Endodermal cell (in vitro differentiated cells): Measurements from ENCODE around the gene DBNL. TPM values are rescaled to one million over a fixed set of nuclear protein-coding genes. Genes with fewer than 3 reads are reported as not detected.

Source experiments
- DNase-seq: peaks from one replicate; pipeline ENCODE4 v3.0.0-alpha.2; 2017
- H3K27ac ChIP-seq: 2 replicates; pipeline ENCODE4 v1.5.1; 2013; ENCODE audit warnings: mild to moderate bottlenecking, low read depth, low read length, moderate library complexity
- H3K27me3 ChIP-seq: 2 replicates; pipeline ENCODE4 v1.6.1; 2013; ENCODE audit warnings: mild to moderate bottlenecking, low read length, moderate library complexity; ENCODE audit not compliant: insufficient read depth, control insufficient read depth, poor library complexity, severe bottlenecking
- H3K36me3 ChIP-seq: 2 replicates; pipeline ENCODE4 v1.7.0; 2013; ENCODE audit warnings: mild to moderate bottlenecking, low read length, moderate library complexity; ENCODE audit not compliant: control insufficient read depth, insufficient read depth
- H3K4me1 ChIP-seq: one replicate; pipeline ENCODE4 v1.7.0; 2013; ENCODE audit warnings: low read length; ENCODE audit not compliant: control insufficient read depth, insufficient read depth
- H3K4me3 ChIP-seq: 2 replicates; pipeline ENCODE4 v1.5.1; 2013; ENCODE audit warnings: mild to moderate bottlenecking, low read length, moderate library complexity
- H3K9ac ChIP-seq: 2 replicates; pipeline ENCODE4 v1.6.1; 2013; ENCODE audit warnings: mild to moderate bottlenecking, low read length, moderate library complexity; ENCODE audit not compliant: poor library complexity, severe bottlenecking; ENCODE audit errors: extremely low read depth
- H3K9me3 ChIP-seq: 2 replicates; pipeline ENCODE4 v1.6.1; 2013; ENCODE audit warnings: mild to moderate bottlenecking, low read length, moderate library complexity; ENCODE audit not compliant: control insufficient read depth
- H3K27ac Mint-ChIP-seq: 2 replicates; pipeline ENCODE4 v1.8.0; 2020; ENCODE audit warnings: mixed read lengths
- H3K27me3 Mint-ChIP-seq: 2 replicates; pipeline ENCODE4 v1.8.0; 2021; ENCODE audit warnings: mild to moderate bottlenecking, mixed read lengths; ENCODE audit not compliant: insufficient read depth
- H3K36me3 Mint-ChIP-seq: 2 replicates; pipeline ENCODE4 v1.8.0; 2020; ENCODE audit warnings: low read depth, mixed read lengths
- H3K4me1 Mint-ChIP-seq: 2 replicates; pipeline ENCODE4 v1.8.0; 2020; ENCODE audit warnings: mixed read lengths
- H3K4me3 Mint-ChIP-seq: 2 replicates; pipeline ENCODE4 v1.8.0; 2020; ENCODE audit warnings: mild to moderate bottlenecking, moderate library complexity, mixed read lengths
- H3K9me3 Mint-ChIP-seq: 2 replicates; pipeline ENCODE4 v1.8.0; 2020; ENCODE audit warnings: mild to moderate bottlenecking, mixed read lengths
- CTCF ChIP-seq: fragments of 200-600 bp; sonication (generic); conservative IDR thresholded peaks from 2 replicates; pipeline ENCODE4 v1.5.0; 2021; ENCODE audit warnings: antibody characterized with exemption, mild to moderate bottlenecking
- WGBS, 2 experiments: methylation state at CpG; one replicate each; pipeline versions ENCODE4 v1.1.5 to v1.1.7; 2013; ENCODE audit warnings: missing lambda C conversion rate in 2 of 2, mixed read lengths in 1 of 2; ENCODE audit not compliant: insufficient coverage in 1 of 2, insufficient read length in 1 of 2; 5-methylcytosine and 5-hydroxymethylcytosine counted together
- total RNA-seq, 2 donors: library from RNA; stranded (reverse); fragmentation: NEBNext Ultra II Directional in 1 of 2; extraction: Animal tissue kit (Norgen Biotek cat#: 25700) in 1 of 2; gene quantifications; 2 replicates in 1 of 2; 3 replicates in 1 of 2; pipeline ENCODE4 v1.2.1, GENCODE V29; 2021

DBNL gene
- total RNA-seq, 2 donors from 2014 or later, result 47.0 to 50.9 TPM

- Histone ChIP-seq H3K27ac (no peak overlapping the region), H3K9ac (no peak overlapping the region), H3K4me3 (no peak overlapping the region), H3K36me3 (no peaks in the 10 kb centered on the region), H3K9me3 (no peaks in the 10 kb centered on the region), H3K4me1 (no peaks in the 10 kb centered on the region), H3K27me3 (peaks cover 5% of the 10 kb centered on the region)
- WGBS, 2 experiments, result 93 to 95% methylated on average over 13 to 21 of the region's 21 CpGs
- Mint-ChIP-seq H3K9me3 (no peaks in the 10 kb centered on the region), H3K27me3 (peaks cover 10% of the 10 kb centered on the region), H3K4me3 (no peak overlapping the region), H3K4me1 (peaks cover 8% of the 10 kb centered on the region), H3K27ac (no peak overlapping the region), H3K36me3 (peaks cover 17% of the 10 kb centered on the region)
- TF ChIP-seq CTCF, result no peak
- DNase-seq, result no peak
Measured at GRCh38 chr7:44107961-44108767, 63.7 kb downstream of the DBNL start.

GRCh38 chr7:44108768-44109750 lies 64.6 kb downstream of the DBNL start:
- Mint-ChIP-seq H3K4me1 (peaks cover 8% of the 10 kb centered on the region), H3K36me3 (peaks cover 25% of the 10 kb centered on the region), H3K27ac (no peak overlapping the region), H3K9me3 (no peaks in the 10 kb centered on the region), H3K27me3 (peaks cover 8% of the 10 kb centered on the region), H3K4me3 (no peak overlapping the region)
- no peak for DNase-seq
- Histone ChIP-seq H3K4me1 (no peaks in the 10 kb centered on the region), H3K27ac (no peak overlapping the region), H3K27me3 (no peaks in the 10 kb centered on the region), H3K9ac (no peak overlapping the region), H3K9me3 (no peaks in the 10 kb centered on the region), H3K36me3 (no peaks in the 10 kb centered on the region), H3K4me3 (no peak overlapping the region)
- 88 to 89% methylated on average over 5 to 21 of the region's 21 CpGs for WGBS, 2 experiments
- peak; percentile 53 for TF ChIP-seq CTCF

GRCh38 chr7:44109991-44110390 lies 65.5 kb downstream of the DBNL start:
- WGBS, 2 experiments, result 93 to 96% methylated on average over 15 to 18 of the region's 18 CpGs
- Histone ChIP-seq H3K9ac (no peak overlapping the region), H3K27ac (no peak overlapping the region), H3K9me3 (no peaks in the 10 kb centered on the region), H3K4me1 (no peaks in the 10 kb centered on the region), H3K4me3 (no peak overlapping the region), H3K27me3 (no peaks in the 10 kb centered on the region), H3K36me3 (no peaks in the 10 kb centered on the region)
- TF ChIP-seq CTCF, result no peak
- Mint-ChIP-seq H3K4me3 (no peak overlapping the region), H3K27ac (no peak overlapping the region), H3K27me3 (peaks cover 8% of the 10 kb centered on the region), H3K4me1 (peaks cover 8% of the 10 kb centered on the region), H3K9me3 (no peaks in the 10 kb centered on the region), H3K36me3 (peaks cover 33% of the 10 kb centered on the region)
- no peak for DNase-seq
